ENCODE data around the gene PTPRK.

GRCh38 chr6:128368213-128368944, 152.0 kb downstream of the PTPRK start:
- TF ChIP-seq POLR2A (IDR thresholded peaks at IDR 0.05) (no peak), CTCF (IDR thresholded peaks at IDR 0.05 in 4 of 5, conservative IDR thresholded peaks at IDR 0.05 in 1 of 5) (no peak)
